Measurements from ENCODE around the gene ZGPAT. TPM values are rescaled to one million over a fixed set of nuclear protein-coding genes. Genes with fewer than 3 reads are reported as not detected.

ZGPAT gene
- total RNA-seq, 1 donor from 2014 or later, result 38.1 TPM

GRCh38 chr20:63693083-63693732 is 14.6 kb upstream of the ZGPAT start:
- intact Hi-C loops (cut with micrococcal nuclease), result no loop called here
- Mint-ChIP-seq H3K27ac (no peak overlapping the region), H3K36me3 (ENCODE audit: low read depth) (peaks cover 23% of the 10 kb centered on the region), H3K9me3 (no peaks in the 10 kb centered on the region), H3K4me3 (no peak overlapping the region), H3K27me3 (no peaks in the 10 kb centered on the region), H3K4me1 (peaks cover 5% of the 10 kb centered on the region)
- DNase-seq, result no peak

- peaks cover 6% of the 10 kb centered on the region for H3K4me1 Mint-ChIP-seq
- H3K27ac Mint-ChIP-seq, result peak overlapping the region; percentile 86
- H3K4me3 Mint-ChIP-seq, result peak overlapping the region; percentile 30
- intact Hi-C loops (cut with micrococcal nuclease), result no loop called here
- peaks cover 23% of the 10 kb centered on the region for H3K36me3 Mint-ChIP-seq (ENCODE audit: low read depth)
- H3K27me3 Mint-ChIP-seq, result no peaks in the 10 kb centered on the region
- H3K9me3 Mint-ChIP-seq, result no peaks in the 10 kb centered on the region
- DNase-seq, result no peak
These were observed 13.9 kb upstream of the ZGPAT start for GRCh38 chr20:63693733-63694583.

DNA sequence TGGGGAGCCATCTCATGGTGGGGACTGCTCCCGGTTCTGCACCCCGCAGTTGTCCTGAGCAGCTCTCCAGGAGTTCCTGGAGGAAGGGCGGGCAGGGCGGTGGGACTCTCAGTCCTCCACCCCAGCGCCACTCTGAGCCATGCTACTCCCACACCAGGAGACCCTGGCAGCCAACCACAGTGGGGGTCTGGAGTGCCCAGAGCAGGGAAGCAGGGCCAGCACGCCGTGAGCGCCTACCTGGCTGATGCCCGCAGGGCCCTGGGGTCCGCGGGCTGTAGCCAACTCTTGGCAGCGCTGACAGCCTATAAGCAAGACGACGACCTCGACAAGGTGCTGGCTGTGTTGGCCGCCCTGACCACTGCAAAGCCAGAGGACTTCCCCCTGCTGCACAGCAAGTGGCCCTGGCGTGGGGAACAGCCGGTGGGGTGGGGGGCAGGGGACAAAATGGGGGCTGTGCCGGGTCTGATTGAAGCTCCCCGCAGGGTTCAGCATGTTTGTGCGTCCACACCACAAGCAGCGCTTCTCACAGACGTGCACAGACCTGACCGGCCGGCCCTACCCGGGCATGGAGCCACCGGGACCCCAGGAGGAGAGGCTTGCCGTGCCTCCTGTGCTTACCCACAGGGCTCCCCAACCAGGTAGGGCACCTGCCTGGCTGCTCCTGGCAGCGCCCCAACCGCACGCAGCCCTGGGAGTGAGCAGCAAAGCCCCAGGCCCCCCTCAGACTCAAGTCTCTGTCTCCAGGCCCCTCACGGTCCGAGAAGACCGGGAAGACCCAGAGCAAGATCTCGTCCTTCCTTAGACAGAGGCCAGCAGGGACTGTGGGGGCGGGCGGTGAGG is 13.0 kb upstream of the ZGPAT start:
- peaks cover 24% of the 10 kb centered on the region for H3K36me3 Mint-ChIP-seq (ENCODE audit: low read depth)
- no peak overlapping the region for H3K4me3 Mint-ChIP-seq
- no peak overlapping the region for H3K27ac Mint-ChIP-seq
- intact Hi-C loops (cut with micrococcal nuclease), result no loop called here
- H3K9me3 Mint-ChIP-seq, result no peaks in the 10 kb centered on the region
- no peak for DNase-seq
- peaks cover 11% of the 10 kb centered on the region for H3K4me1 Mint-ChIP-seq
- no peaks in the 10 kb centered on the region for H3K27me3 Mint-ChIP-seq

DNA sequence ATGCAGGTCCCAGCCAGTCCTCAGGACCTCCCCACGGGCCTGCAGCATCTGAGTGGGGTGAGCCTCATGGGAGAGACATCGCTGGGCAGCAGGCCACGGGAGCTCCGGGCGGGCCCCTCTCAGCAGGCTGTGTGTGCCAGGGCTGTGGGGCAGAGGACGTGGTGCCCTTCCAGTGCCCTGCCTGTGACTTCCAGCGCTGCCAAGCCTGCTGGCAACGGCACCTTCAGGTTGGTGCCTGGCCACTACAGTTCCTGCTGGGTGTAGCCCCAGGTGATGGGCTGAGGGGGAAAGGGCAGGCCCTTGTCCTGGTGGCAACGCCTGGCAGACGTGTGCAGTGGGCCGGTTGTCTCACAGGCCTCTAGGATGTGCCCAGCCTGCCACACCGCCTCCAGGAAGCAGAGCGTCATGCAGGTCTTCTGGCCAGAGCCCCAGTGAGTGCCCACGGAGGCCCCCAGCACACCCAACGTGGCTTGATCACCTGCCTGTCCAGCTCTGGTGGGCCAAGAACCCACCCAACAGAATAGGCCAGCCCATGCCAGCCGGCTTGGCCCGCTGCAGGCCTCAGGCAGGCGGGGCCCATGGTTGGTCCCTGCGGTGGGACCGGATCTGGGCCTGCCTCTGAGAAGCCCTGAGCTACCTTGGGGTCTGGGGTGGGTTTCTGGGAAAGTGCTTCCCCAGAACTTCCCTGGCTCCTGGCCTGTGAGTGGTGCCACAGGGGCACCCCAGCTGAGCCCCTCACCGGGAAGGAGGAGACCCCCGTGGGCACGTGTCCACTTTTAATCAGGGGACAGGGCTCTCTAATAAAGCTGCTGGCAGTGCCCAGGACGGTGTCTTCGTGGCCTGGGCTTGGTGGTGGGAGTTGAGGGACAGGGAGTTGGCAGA is 12.2 kb upstream of the ZGPAT start:
- Mint-ChIP-seq H3K27ac (no peak overlapping the region), H3K4me3 (no peak overlapping the region), H3K27me3 (no peaks in the 10 kb centered on the region), H3K36me3 (ENCODE audit: low read depth) (peaks cover 24% of the 10 kb centered on the region), H3K9me3 (no peaks in the 10 kb centered on the region), H3K4me1 (peaks cover 11% of the 10 kb centered on the region)
- DNase-seq, result no peak
- intact Hi-C loops (cut with micrococcal nuclease), result no loop called here

- peaks cover 24% of the 10 kb centered on the region for H3K36me3 Mint-ChIP-seq (ENCODE audit: low read depth)
- DNase-seq, result no peak
- H3K27me3 Mint-ChIP-seq, result no peaks in the 10 kb centered on the region
- peaks cover 11% of the 10 kb centered on the region for H3K4me1 Mint-ChIP-seq
- H3K4me3 Mint-ChIP-seq, result no peak overlapping the region
- intact Hi-C loops (cut with micrococcal nuclease), result no loop called here
- H3K27ac Mint-ChIP-seq, result no peak overlapping the region
- no peaks in the 10 kb centered on the region for H3K9me3 Mint-ChIP-seq
These were observed 11.6 kb upstream of the ZGPAT start for GRCh38 chr20:63696306-63696627.

GRCh38 chr20:63696628-63697356 is 11.0 kb upstream of the ZGPAT start, which contains the start of gene TNFRSF6B:
TSS of gene TNFRSF6B (plus strand) at chr20:63696652. CDS start at chr20:63696768, 116 bp downstream.
- Mint-ChIP-seq H3K4me1 (peaks cover 11% of the 10 kb centered on the region), H3K27me3 (no peaks in the 10 kb centered on the region), H3K4me3 (no peak within 1 kb of the TSS), H3K27ac (no peak within 1 kb of the TSS), H3K9me3 (no peaks in the 10 kb centered on the region), H3K36me3 (ENCODE audit: low read depth) (peaks cover 20% of the 10 kb centered on the region)
- no peak for DNase-seq
- intact Hi-C loops (cut with micrococcal nuclease), result no loop called here

- Mint-ChIP-seq H3K4me1 (peaks cover 11% of the 10 kb centered on the region), H3K9me3 (no peaks in the 10 kb centered on the region), H3K27ac (no peak overlapping the region), H3K36me3 (ENCODE audit: low read depth) (peaks cover 19% of the 10 kb centered on the region), H3K4me3 (no peak overlapping the region), H3K27me3 (no peaks in the 10 kb centered on the region)
- intact Hi-C loops (cut with micrococcal nuclease), result no loop called here
- DNase-seq, result no peak
These were observed 10.4 kb upstream of the ZGPAT start for GRCh38 chr20:63697357-63697867.

- Mint-ChIP-seq H3K4me3 (no peak overlapping the region), H3K27ac (no peak overlapping the region), H3K9me3 (no peaks in the 10 kb centered on the region), H3K27me3 (no peaks in the 10 kb centered on the region), H3K4me1 (peaks cover 11% of the 10 kb centered on the region), H3K36me3 (ENCODE audit: low read depth) (peaks cover 14% of the 10 kb centered on the region)
- DNase-seq, result no peak
- intact Hi-C loops (cut with micrococcal nuclease), result no loop called here
These were observed 9.8 kb upstream of the ZGPAT start for GRCh38 chr20:63697868-63698545.

- Mint-ChIP-seq H3K27ac (peak overlapping the region; percentile 84), H3K4me3 (peak overlapping the region; percentile 26)
- intact Hi-C loops (cut with micrococcal nuclease), result no loop called here
These were observed 8.9 kb upstream of the ZGPAT start for GRCh38 chr20:63698739-63699465.

GRCh38 chr20:63699466-63700198 is 8.2 kb upstream of the ZGPAT start:
- intact Hi-C loops (cut with micrococcal nuclease), result no loop called here
- Mint-ChIP-seq H3K27ac (peak overlapping the region; percentile 84), H3K36me3 (ENCODE audit: low read depth) (peaks cover 11% of the 10 kb centered on the region), H3K4me3 (peak overlapping the region; percentile 26), H3K4me1 (peaks cover 9% of the 10 kb centered on the region), H3K9me3 (no peaks in the 10 kb centered on the region), H3K27me3 (no peaks in the 10 kb centered on the region)
- no peak for DNase-seq

More at GRCh38 chr20:63698739-63699465, 8.9 kb upstream of the ZGPAT start:
- peak; percentile 71 for DNase-seq
- Mint-ChIP-seq H3K27me3 (no peaks in the 10 kb centered on the region), H3K9me3 (no peaks in the 10 kb centered on the region), H3K36me3 (ENCODE audit: low read depth) (peaks cover 11% of the 10 kb centered on the region), H3K4me1 (peaks cover 9% of the 10 kb centered on the region)

All from activated CD4-positive, alpha-beta T cell treated with anti-CD3 and anti-CD28 coated beads, Interleukin-2, amount 10 ng/mL, durations not matched to agents 24 days and 14 days (primary cell).